Transverse colon (tissue), 4 donors: ENCODE results near the gene IPO11. TPM values are rescaled to one million over a fixed set of nuclear protein-coding genes. Genes with fewer than 3 reads are reported as not detected.

ENCODE experiments used
- DNase-seq: peaks from one replicate; pipeline ENCODE4 v3.0.0-alpha.2; 2019
- H3K27ac ChIP-seq, 4 donors: fragments of 200-600 bp; sonication (generic); 2 replicates each; pipeline ENCODE4 v1.5.1; 2016 to 2018; ENCODE audit warnings: inconsistent platforms in 4 of 4
- H3K27me3 ChIP-seq: fragments of 200-600 bp; sonication (generic); 2 replicates; pipeline ENCODE4 v1.5.1; 2017; ENCODE audit warnings: inconsistent platforms
- H3K36me3 ChIP-seq, 4 donors: fragments of 200-600 bp; sonication (generic); 2 replicates each; pipeline ENCODE4 v1.5.1; 2017 to 2019; ENCODE audit warnings: inconsistent platforms in 4 of 4
- H3K4me1 ChIP-seq, 4 donors: fragments of 200-600 bp; sonication (generic); 2 replicates each; pipeline ENCODE4 v1.5.1; 2017 to 2020; ENCODE audit warnings: inconsistent platforms in 4 of 4
- H3K4me3 ChIP-seq, 4 donors: fragments of 200-600 bp; sonication (generic); 1 replicate in 1 of 4; 2 replicates in 3 of 4; pipeline versions ENCODE4 v1.5.1 to v1.6.1; 2017 to 2019; ENCODE audit warnings: inconsistent platforms in 4 of 4
- H3K9me3 ChIP-seq, 2 donors: fragments of 200-600 bp; sonication (generic); 2 replicates each; pipeline ENCODE4 v1.5.1; 2017 to 2019; ENCODE audit warnings: inconsistent platforms in 2 of 2
- EP300 ChIP-seq: sonication (generic); formaldehyde crosslinking; IDR thresholded peaks from one replicate; pipeline ENCODE4 v1.6.1; 2017; ENCODE audit warnings: antibody characterized with exemption, low read depth
- POLR2A ChIP-seq: fragments of 450-650 bp; IDR thresholded peaks from one replicate; pipeline ENCODE4 v1.6.1; 2016; ENCODE audit warnings: antibody characterized with exemption, mild to moderate bottlenecking, moderate library complexity
- POLR2AphosphoS5 ChIP-seq, 3 donors: sonication (generic); formaldehyde crosslinking; IDR thresholded peaks; one replicate each; pipeline ENCODE4 v1.6.1; 2016; ENCODE audit warnings: antibody characterized with exemption in 3 of 3
- WGBS, 2 donors: methylation state at CpG; one replicate each; pipeline ENCODE4 v1.1.5; 2018; ENCODE audit warnings: low coverage in 1 of 2; 5-methylcytosine and 5-hydroxymethylcytosine counted together
- in situ Hi-C, 4 donors: fragments of 200-750 bp; cut with MboI; loops; one replicate each; pipeline versions ENCODE4 v1.15.0 to v1.15.1; 2017; ENCODE audit warnings: low sequenced_read_pairs in 3 of 4, low pct_ligation_motif_present in 1 of 4, low pct_unique_long_range_greater_than_20kb in 1 of 4
- intact Hi-C: fragments of 100-400 bp; cut with DNase I; formaldehyde crosslinking; loops from one replicate; pipeline ENCODE4 v1.15.1; 2023; ENCODE audit warnings: low total_unique reads
- total RNA-seq, 4 donors: library from RNA; depleted of rRNA; stranded (reverse); fragments of >200 nt; gene quantifications; one replicate each; pipeline ENCODE4 v1.1.0, GENCODE V29; 2016
- TF ChIP-seq, protein P1 (sequence below), 5 experiments: fragments of 200-600 bp in 3 of 5; fragments of 450-650 bp in 2 of 5; sonication (generic) in 3 of 5; IDR thresholded peaks; 1 replicate in 2 of 5; 2 replicates in 3 of 5; pipeline ENCODE4 v1.5.1; 2016 to 2017; ENCODE audit warnings: antibody characterized with exemption in 5 of 5, inconsistent platforms in 3 of 5, mild to moderate bottlenecking in 2 of 5, moderate library complexity in 1 of 5

Gene IPO11
- total RNA-seq, 4 donors from 2014 or later: 6.4 to 37.8 (median 16.3) TPM

DNA sequence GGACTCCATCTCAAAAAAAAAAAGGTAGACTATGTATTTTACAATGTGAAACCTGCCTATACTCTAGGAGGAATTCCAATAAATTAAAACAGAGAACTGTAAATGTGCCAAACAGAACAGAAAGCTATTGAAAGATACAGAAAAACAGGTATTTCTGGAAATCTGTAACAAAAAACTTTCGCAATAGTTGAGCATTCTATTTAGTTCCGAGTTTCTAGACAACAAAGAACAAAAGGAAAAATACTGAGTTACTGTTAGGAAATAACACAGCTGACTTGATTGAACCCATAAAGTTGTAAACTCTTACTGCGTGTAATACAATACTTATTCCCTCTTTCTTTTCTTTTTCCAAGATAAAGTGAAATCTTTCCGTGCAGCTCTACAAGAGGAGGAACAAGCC is 27.4 kb upstream of the IPO11 start:
- H3K9me3 ChIP-seq: no peaks in the 10 kb centered on the region
- 46 to 57% methylated on average over 4 of the region's 4 CpGs for WGBS, 2 donors
- H3K27ac ChIP-seq: peak overlapping the region in 1 of 4 donors; percentile 13
- H3K4me1 ChIP-seq: no peaks in the 10 kb centered on the region
- no peak overlapping the region for H3K4me3 ChIP-seq
- no peak for DNase-seq
- in situ Hi-C loops: no loop called here
- no peaks in the 10 kb centered on the region for H3K27me3 ChIP-seq
- TF ChIP-seq POLR2AphosphoS5 (IDR thresholded peaks at IDR 0.05) (no peak), EP300 (no peak), POLR2A (no peak)
- TF ChIP-seq, protein P1, sequence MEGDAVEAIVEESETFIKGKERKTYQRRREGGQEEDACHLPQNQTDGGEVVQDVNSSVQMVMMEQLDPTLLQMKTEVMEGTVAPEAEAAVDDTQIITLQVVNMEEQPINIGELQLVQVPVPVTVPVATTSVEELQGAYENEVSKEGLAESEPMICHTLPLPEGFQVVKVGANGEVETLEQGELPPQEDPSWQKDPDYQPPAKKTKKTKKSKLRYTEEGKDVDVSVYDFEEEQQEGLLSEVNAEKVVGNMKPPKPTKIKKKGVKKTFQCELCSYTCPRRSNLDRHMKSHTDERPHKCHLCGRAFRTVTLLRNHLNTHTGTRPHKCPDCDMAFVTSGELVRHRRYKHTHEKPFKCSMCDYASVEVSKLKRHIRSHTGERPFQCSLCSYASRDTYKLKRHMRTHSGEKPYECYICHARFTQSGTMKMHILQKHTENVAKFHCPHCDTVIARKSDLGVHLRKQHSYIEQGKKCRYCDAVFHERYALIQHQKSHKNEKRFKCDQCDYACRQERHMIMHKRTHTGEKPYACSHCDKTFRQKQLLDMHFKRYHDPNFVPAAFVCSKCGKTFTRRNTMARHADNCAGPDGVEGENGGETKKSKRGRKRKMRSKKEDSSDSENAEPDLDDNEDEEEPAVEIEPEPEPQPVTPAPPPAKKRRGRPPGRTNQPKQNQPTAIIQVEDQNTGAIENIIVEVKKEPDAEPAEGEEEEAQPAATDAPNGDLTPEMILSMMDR (IDR thresholded peaks at IDR 0.05): no peak
- intact Hi-C loops: no loop called here
- peaks cover 0 to 53% (median 7%) of the 10 kb centered on the region in 4 donors for H3K36me3 ChIP-seq

DNA sequence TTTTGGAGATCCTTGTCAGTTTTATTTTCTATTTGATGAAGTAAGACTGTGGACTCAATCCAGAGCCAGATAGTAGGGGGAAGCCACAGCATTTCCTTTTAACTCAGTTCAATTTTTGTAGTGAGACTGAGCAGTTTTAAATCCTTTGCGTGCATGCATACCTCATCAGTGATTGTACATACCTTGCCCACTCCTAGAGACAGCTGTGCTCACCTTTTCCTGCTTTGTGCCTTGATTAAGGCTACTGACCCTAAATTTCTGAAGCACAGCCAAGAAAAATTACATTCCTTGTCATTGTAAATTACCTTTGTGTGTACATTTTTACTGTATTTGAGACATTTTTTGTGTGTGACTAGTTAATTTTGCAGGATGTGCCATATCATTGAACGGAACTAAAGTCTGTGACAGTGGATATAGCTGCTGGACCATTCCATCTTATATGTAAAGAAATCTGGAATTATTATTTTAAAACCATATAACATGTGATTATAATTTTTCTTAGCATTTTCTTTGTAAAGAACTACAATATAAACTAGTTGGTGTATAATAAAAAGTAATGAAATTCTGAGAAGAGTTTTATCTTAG is 26.7 kb upstream of the IPO11 start:
- TF ChIP-seq, protein P1 (IDR thresholded peaks at IDR 0.05): no peak
- TF ChIP-seq POLR2AphosphoS5 (IDR thresholded peaks at IDR 0.05): no peak
- TF ChIP-seq POLR2A: no peak
- no peak for TF ChIP-seq EP300
- Histone ChIP-seq H3K27me3 (no peaks in the 10 kb centered on the region), H3K36me3 (peaks cover 0 to 52% (median 8%) of the 10 kb centered on the region in 4 donors), H3K4me1 (no peaks in the 10 kb centered on the region), H3K9me3 (no peaks in the 10 kb centered on the region), H3K27ac (peak overlapping the region in 1 of 4 donors; percentile 13), H3K4me3 (no peak overlapping the region)
- in situ Hi-C loops (no loop called here), intact Hi-C loops (no loop called here)
- WGBS, 2 donors: 75 to 83% methylated on average over 2 of the region's 2 CpGs
- no peak for DNase-seq

DNA sequence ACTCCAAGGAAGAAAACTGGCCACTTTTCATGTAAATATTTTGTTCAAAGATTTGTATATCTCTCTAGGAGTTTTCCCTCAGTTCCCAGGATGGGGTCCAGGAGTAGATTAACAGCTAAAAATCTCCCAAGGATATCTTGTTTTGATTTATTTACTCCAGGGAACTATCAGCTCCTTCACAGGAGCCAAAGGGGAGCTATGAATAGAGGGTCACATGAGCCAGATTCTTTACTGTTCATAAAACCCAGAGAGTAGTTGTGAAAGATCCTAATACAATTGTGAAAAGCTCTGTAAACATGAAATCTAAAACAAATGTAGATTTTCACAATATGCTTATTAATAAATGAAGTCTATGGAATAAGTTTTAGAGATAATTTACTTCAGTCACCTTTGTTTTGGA is 25.7 kb upstream of the IPO11 start:
- H3K27ac ChIP-seq: no peak overlapping the region
- TF ChIP-seq, protein P1 (IDR thresholded peaks at IDR 0.05): no peak
- TF ChIP-seq POLR2A: no peak
- no peak for TF ChIP-seq EP300
- TF ChIP-seq POLR2AphosphoS5 (IDR thresholded peaks at IDR 0.05): no peak
- H3K9me3 ChIP-seq: no peaks in the 10 kb centered on the region
- no peak overlapping the region for H3K4me3 ChIP-seq
- peaks cover 0 to 49% (median 5%) of the 10 kb centered on the region in 4 donors for H3K36me3 ChIP-seq
- H3K27me3 ChIP-seq: no peaks in the 10 kb centered on the region
- DNase-seq: no peak
- in situ Hi-C loops: no loop called here
- intact Hi-C loops: no loop called here
- no peaks in the 10 kb centered on the region for H3K4me1 ChIP-seq

DNA sequence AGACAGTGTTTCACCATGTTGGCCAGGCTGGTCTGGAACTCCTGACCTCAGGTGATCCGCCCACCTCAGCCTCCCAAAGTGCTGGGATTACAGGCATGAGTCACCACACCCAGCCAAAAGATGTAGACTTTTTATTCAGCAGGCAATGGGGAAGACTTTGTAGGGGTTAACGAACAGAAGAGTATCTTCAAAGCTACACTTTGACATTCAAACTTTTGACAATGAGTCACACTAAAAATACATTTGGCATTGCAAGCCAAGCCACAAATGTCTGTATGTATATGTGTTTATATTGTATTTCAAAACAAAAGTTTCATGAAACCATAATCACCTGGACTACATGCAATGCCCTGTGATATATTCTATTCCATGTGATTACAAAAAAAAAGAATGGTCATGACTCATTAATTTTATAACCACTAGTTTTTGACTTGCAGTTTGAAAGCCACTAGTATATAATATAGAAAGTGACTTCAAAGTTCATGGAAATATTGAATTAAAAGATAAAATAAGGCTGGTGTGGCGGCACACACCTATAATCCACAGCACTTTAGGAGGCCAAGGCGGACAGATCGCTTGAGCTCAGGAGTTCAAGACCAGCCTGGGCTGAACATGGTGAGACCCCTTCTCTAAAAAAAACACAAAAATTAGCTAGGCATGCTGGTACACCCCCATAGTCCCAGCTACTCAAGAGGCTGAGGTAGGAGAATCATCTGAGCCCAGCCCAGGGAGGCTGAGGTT is 17.2 kb upstream of the IPO11 start:
- H3K27ac ChIP-seq: no peak overlapping the region
- H3K9me3 ChIP-seq: no peaks in the 10 kb centered on the region
- peaks cover 0 to 57% (median 11%) of the 10 kb centered on the region in 4 donors for H3K36me3 ChIP-seq
- 92 to 100% methylated on average over 1 to 5 of the region's 5 CpGs for WGBS, 2 donors
- H3K4me1 ChIP-seq: no peaks in the 10 kb centered on the region
- H3K27me3 ChIP-seq: no peaks in the 10 kb centered on the region
- no peak overlapping the region for H3K4me3 ChIP-seq
- no peak for TF ChIP-seq EP300
- no peak for TF ChIP-seq POLR2AphosphoS5 (IDR thresholded peaks at IDR 0.05)
- TF ChIP-seq, protein P1 (IDR thresholded peaks at IDR 0.05): no peak
- TF ChIP-seq POLR2A: no peak
- intact Hi-C loops: no loop called here
- in situ Hi-C loops: no loop called here
- no peak for DNase-seq
